ENCODE data around the gene TIPRL.
"Not testable (repeated sequence)": the region's sequence is repeated elsewhere in the genome, so short reads cannot be mapped to it uniquely, and the experiment has no call there.

Gene TIPRL

DNA sequence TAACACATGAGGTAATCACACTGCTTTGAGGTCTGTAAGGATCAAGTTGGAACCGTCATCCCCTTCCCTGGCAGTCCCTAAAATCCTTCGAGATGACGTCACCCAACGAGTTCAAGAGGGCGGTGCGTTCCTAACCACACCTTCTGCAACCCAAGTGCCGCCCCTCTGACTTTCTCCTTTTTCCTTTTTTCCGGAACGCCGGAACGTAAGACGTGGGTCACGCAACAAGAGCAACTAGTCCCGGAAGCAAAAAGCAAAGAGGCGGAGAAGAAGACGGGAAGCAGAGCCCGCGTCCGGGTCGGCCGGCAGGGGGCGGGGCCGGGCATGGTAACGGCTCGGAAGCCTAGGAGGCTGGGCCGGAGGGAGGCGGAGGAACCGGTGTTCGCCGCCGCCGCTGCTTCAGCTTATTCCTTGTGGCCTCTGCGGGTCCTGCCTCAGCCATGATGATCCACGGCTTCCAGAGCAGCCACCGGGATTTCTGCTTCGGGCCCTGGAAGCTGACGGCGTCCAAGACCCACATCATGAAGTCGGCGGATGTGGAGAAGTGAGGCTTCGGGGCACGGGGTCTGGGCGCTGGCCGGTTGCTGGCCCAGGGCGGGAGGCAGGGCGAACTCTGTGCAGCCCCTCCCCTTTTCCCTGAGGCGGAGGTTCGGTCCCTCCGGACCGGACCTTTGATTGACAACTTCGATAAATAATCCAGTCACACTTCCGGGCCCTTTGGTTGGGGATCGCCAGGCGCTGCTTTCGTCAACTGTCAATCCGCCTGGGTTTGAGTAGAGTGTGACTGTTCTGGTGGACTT is at the start of gene TIPRL:
TSS of gene TIPRL (plus strand) at position 325 of the 800 bp plus-strand sequence. CDS start at position 441, 116 bp downstream.
- DNase-seq = peak; percentile 93

DNA sequence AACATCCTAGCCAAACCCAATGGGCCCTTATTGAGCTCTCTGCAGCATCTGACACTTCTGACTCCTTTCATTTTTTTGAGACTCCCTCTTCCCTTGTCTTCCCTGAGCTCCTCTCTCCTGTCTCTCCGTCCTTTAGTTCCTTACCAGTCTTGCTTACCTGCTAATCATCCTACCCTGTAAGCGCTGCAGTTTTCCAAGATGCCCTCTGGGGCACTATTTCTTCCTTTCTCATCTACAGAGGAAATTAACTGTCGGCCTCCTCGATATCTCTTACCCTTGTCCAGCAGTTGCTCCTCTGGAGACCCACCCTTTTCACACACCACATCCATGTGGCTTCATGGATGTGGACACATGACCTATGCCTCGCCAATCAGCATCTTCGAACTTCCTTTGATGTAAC is 48.8 kb upstream of the TIPRL start:
- no peak for DNase-seq

DNA sequence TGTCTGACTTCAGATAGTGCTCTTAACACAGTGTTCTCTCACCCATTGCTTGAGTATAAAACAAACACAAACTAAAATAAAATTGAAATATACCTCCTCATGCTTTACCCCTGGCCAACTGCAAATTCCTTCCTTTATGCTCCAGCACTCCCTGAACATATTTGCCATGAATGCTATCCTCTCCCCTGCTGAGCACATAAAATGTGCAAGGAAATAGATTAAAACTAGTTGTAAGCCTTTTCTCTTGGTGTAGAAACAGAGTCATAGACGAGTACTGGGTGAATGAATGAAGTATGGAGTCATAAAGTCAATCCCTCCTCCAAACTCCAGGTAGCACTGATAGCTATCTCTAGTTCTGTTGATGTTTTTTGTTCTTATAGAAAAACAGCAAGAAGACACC is 44.6 kb upstream of the TIPRL start:
- no peak for DNase-seq

DNA sequence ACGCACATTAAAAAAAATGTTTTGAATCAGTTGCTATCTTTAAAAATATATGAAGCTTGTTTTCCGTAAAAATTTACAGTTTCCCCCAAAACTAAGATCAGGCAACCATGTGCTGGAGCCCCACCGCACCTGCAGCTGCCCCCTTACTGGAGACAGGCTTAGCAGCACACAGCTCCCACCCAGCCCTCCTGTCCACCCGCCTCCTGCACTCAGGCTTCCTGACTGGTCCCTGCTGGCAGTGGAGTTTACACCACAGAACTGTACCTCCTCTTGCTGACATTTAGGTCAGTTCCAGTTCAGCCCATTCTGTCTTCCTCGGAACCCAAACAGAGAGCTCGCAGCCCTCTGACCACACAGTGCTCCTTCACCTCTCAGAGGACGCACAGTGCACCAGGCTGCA is 44.1 kb upstream of the TIPRL start:
- no peak for DNase-seq

DNA sequence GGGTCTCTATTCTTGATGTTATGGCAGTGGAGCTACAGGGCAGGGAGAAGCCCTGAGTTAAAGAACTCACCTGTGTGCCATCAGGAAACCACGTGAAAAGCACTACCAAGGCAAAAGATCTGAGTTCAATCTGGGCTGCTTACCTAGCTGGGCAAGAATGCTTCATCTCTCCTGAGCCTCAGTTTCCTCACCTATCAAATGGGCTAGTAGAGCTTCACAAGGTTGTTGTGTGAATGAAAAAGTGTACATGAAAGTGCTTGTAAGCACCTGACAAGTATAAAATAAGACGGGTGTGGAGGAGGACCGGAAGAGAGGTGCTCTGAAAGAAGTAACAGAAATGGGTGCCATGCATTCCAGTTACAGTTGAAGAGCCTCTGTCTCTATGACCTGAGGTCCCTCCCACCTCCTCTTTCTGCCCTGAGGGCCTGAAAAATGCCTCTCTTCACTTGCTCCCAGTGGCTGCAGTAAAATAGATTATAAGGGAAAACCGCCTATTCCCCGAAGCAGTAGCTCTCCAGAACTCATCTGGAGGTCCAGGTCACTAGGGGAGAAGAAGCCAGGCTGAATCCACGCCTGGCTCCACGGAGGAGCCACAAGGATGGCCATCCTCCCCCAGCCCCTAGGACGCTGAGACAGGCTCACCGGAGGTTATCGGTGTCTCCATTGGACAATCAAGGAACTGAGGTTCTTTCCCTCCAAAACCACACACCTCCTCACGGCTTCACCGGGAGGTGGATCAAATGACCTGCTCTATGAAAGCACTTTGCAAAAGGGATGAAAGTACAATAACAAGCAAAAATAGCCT is 43.4 kb upstream of the TIPRL start:
- no peak for DNase-seq

DNA sequence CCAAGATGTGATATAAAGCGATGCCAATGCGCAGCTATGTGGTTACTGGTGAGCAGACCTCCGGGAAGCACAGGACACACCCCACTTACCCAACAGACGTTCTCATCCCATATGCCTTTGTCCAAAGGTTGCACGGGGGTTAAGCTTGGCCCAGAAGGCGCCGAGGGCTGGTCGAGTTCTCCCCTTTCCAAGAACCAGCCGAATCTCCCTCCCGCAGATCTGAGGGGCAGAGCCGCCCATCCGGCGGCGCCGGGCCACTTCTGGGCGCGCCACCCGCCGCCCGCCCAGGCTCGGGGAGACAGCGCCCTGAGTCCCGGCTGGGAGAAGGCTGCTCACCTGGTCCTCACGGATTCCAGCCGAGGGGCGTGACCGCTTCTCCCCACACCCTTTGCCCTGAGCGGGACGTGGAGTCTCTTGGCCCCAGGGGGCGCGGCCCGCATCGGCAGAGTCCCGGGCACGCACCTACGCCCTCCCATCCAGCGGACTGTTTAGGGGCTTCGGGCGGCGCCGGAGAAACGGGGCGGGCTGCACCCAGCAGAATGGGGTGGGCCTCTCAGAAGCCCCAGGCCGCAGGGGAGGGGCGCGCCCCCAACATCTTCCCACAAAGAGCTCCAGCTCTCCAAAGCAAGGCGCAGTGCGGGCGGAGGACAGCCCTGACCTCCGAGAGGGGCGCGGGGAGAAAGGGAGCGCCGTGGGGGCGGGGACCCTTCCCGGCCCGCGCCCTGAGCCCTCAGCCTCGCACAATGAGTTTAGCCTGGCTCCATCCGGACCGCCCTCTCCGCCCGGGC is 42.6 kb upstream of the TIPRL start:
- no peak for DNase-seq

DNA sequence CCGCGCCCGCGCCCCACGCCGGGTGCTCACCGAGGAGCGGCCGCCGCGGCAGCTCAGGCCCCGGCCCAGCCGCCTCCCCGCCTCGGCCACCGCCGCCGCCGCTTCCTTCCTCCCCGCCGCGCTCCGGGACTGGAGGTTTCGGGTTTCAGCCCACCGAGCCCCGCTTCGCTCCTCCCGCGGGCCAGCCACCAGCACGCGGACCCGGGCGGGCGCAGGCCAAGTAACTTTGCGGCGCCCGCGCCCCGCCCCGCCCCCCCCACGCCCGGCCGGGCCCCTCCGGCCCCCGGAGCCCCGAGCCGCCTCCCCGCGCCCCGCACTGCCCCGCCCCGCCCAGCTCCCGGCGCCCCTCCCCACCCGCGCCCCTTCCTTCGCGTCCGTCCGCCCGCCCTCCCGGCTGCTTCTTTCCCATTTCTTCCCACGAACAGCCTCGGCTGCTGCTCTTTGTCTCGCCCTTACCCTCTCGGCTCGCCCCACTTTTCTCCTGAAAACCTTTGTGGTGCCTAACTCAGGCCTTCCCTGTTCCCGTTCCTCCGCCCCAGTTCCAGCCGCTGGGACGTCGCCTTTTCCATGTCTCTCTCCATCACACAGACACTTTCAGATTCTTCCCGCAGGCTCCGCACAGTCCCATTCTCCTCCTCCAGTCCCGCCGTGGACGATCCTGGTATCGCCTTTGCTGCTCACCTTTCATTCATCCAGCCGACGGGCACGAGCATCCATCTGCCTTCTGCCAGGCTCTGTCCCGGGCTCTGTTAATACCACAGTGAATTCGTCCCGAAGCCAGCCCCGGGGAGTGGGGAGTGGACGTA is 41.9 kb upstream of the TIPRL start, which contains the start of gene GPR161:
TSS of gene GPR161 (minus strand) at position 222 of the 806 bp plus-strand sequence. CDS start 32,080 bp downstream, outside the sequence.
- DNase-seq = no peak

DNA sequence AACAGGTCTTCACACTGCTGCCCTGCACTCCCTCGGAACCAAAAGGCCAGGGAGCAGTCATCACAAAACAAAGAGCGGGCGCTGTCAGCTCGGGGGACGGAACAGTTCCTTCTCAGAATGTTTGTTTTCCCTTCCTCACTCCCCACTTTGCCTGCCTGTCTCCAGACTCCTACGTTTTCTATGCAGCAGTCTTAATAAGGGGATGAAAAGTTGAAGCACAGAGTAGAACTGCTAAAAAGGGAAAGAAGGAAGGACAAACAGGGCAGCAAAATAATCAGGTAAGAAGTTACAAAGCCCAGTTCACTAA is 41.3 kb upstream of the TIPRL start:
- DNase-seq = no peak

DNA sequence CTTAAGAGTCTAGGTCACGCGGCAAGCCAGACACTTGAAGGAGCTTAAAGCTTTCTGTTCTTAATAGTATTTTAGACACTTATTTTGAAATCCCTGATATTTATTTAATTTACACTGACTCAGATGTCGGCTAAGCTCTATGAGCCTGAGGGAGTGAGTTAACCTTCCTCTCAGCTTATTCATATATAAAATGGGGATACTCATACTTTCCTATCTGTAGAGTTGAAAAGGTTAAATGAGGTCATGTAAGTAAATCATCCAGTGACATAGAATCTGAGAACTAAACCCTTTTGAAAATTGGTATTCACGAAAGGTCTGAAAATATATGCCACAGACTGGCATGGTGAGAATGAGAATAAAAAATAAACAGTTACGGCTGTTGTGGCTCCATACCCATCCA is 40.6 kb upstream of the TIPRL start:
- DNase-seq = no peak

DNA sequence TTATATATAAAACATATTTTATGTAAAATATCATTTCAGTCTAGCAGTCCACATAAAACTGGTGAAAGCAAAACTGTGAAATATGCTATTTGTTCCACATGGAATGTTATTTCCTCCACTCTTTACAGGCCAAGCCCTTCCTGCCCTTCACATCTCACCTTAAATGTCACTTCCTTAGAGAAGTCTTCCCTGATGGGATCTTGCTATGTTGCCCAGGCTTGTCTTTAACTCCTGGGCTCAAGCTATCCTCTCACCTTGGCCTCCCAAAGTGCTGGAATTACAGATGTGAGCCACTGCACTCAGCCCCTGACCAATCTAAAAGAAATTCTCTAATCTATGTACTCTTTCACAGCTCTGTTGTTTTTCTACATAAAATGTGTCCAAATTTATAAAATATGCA is 39.7 kb upstream of the TIPRL start:
- DNase-seq = no peak

DNA sequence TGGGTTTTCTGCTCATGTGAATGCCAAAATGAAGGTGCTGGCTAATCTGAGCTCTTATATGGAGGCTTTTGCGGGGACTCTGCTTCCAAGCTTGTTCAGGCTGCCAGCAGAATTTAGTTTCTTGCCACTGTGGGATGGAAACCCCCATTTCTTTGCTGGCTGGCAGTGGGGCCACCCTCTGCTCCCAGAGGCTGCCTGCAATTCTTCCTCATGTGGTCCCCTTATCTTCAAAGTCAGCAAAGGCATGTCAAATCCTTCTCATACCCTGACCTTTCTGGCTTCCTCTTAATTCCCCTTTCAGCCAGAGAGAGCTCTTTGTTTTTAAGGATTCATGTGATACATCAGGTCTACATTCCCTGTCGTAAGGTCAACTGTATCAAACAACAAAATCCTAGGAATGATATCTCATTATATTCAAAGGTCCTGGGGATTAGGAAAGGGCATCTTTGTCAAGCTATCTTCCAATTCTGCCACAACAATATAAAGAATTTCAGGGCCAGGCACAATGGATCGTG is 36.8 kb upstream of the TIPRL start:
- DNase-seq = no peak

DNA sequence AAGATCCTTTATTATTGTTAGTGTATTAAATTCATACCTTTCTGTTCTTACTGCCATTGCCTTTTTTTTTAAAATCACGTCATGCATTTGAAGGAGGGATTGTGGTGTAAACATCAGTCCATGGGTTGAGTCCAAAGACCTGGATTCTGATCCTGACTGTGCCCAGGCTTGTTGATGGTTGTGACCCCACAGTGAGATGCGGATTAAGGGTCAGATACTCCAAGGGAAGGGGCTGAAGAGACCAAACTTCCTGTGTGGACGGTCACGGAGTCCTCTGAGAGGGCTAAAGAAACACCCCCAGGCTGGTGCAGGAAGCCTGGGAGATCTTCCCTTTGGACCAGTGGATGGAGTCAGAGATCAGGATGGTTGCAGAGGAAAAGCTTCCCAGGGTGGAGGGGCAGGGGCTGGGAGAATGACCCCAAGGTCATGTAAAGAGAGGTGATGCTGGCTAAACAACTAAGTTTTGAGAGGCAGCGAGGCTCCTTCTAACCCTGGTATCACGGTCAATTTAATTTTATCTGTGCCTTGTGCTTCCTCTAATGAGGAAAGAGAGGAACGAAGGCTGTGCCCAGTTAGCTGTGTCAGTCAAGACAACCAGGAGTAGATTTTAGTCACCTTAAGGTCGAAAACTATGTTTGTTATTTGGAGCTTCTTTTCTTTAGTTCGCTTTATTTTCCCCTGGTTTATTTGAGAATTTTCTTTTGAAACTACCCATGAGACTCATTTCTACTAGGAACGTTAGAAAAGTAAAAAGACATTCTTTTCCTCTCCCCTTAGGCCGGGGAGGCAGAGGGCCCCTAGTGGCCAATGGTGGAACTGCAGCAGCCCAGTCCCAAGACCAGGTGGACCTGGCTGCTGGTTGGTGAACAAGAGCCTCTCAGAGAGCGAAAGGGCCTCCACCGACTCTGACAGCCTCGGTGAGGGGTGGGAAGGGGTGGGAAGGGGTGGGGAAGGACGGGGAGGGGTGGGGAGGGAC is 33.3 kb upstream of the TIPRL start:
- DNase-seq = peak; percentile 58

DNA sequence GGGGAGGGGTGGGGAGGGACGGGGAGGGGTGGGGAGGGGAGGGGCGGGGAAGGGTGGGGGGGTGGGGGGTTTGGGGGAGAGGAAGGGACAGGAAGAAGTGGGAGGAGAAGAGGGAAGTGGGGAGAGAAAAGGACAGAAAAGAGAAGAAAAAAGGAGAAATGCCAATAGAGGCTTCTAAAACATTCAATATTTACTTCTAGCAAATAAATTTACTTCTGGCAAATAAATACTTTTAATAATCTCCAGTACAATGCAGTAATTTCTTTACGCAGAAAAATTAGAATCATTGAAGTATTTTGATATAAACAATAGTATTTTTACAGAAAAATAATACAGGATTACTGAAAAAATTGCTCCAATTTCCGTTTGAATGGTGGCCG is 32.6 kb upstream of the TIPRL start:
- DNase-seq = no peak

DNA sequence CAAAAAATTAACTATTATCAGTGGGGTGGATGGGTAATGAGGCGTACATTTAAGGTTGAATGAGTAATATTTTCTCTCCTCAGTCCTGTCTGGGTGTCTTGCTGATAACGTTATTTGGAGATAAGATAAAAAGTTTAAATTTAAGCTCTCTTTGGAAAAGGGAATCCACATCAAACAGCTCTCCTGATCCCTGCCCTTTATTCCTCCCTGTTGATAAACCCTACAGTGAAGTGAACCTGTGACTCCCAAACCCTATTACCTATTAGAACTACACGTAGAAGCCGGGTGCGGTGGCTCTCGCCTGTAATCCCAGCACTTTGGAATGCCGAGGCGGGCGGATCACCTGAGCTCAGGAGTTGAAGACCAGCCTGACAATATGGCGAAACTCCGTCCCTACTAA is 32.1 kb upstream of the TIPRL start:
- no peak for DNase-seq

DNA sequence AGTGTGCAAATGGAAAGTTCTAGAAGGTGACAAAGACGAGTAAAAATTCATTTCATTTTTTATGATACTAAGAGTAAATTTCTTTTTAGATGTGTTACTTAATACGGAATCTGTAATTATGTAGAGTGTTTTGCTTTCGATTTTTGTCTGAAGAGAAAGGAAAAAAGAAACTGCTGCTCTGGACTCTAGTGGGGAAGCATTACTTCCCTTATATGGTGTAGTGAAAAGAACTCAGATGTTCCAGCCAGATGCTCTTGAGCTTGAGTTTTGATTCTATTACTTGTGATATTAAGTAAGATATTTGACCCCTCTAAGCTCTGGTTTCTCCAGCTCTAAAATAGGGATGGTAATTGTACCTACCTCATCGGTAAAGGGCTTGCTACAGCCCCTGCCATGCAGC is 29.8 kb upstream of the TIPRL start:
- no peak for DNase-seq

DNA sequence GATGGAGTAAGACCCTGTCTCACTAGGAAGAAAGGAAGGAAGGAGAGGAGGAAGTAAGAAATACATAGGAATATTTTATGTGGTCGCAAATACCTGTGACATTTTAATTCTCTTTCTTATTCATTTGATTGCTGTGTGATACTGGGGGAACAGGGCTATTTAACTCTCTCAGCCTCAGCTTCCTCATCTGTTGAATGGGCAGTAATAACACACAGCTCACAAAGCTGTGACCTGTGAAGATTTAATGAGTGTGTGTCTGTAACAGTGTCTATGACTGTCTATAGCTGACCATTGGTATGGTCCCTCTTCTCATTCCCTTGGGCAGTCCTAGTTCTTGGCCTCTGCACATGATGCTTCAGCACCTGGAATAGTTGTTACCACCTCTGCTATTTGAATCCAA is 28.5 kb upstream of the TIPRL start:
- no peak for DNase-seq

DNA sequence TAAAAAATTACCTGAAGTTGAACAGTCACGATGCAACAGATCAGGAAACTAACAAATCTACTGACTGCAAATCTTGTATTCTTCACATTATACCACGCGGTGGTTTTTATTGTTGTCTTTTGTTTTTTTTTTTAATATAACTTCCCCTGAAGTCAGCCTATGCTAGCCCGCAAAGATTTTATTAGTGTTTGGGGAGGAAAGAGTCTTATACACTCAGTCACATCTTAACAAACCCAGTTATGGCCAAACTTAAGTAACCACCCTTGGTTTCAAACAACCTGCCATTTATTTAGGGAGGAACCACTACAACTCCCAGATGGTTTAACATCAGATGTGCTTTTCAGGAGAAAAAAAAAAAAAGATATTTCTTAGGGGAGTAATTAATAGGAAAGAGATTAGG is 26.8 kb upstream of the TIPRL start:
- DNase-seq = no peak

DNA sequence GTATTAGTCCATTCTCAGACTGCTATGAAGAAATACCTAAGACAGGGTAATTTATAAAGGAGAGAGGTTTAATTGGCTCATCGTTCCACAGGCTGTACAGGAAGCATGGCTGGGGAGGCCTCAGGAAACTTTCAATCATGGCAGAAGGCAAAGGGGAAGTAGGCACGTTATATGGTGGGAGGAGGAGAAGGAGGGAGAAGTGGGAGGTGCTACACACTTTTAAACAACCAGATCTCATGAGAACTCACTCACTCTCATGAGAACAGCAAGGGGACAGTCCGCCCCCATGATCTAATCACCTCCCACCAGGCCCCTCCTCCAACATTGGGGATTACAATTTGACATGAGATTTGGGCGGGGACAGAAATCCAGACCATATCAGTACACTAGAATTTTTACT is 24.1 kb upstream of the TIPRL start:
- not testable (repeated sequence) for DNase-seq

DNA sequence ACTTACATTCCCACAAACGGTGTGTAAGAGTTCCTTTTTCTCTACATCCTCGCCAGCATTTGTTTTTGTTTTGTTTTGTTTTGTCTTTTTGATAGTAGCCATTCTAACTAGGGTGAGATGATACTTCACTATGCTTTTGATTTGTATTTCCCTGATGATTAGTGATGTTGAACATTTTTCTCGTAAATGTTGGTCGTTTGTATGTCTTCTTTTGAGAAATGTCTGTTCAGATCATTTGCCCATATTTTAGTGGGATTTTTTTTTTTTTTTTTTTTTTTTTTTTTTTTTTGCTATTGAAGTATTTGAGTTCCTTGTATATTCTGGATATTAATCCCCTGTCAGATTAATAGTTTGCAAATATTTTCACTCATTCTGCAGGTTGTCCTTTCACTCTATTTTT is 22.9 kb upstream of the TIPRL start:
- no peak for DNase-seq

DNA sequence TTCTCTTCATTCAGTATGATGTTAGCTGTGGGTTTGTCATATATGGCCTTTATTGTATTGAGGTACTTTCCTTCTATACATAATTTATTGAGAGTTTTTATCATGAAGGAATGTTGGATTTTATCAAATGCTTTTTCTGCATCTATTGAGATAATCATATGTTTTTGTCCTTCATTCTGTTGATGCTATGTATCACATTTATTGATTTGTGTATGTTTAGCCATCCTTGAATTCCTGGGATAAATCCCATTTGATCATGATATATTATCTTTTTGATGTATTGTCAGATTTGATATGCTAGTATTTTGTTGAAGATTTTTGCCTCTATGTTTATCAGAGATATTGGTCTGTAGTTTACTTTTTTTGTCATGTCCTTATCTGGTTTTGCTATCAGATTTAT is 21.1 kb upstream of the TIPRL start:
- DNase-seq = no peak

DNA sequence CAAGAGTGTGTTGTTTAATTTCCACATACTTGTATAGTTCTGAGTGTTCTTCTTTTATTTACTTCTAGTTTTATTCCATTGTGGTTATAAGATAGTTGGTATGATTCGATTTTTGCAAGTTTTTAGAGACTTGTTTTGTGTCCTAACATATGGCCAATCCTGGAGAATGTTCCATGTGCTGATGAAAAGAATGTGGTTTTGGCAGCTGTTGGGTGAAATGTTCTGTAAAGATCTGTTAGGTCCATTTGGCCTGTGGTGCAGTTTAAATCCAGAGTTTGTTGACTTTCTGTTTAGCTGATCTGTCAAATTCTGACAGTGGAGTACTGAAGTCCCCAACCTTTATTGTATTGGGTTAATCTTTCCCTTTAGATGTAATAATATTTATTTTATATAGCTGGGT is 19.5 kb upstream of the TIPRL start:
- no peak for DNase-seq

All from SIG-M5 (cell line).